ENCODE results near the gene SYS1. TPM values are rescaled to one million over a fixed set of nuclear protein-coding genes. Genes with fewer than 3 reads are reported as not detected.

SYS1 gene
- total RNA-seq, 1 donor from 2014 or later, result 27.4 TPM

DNA sequence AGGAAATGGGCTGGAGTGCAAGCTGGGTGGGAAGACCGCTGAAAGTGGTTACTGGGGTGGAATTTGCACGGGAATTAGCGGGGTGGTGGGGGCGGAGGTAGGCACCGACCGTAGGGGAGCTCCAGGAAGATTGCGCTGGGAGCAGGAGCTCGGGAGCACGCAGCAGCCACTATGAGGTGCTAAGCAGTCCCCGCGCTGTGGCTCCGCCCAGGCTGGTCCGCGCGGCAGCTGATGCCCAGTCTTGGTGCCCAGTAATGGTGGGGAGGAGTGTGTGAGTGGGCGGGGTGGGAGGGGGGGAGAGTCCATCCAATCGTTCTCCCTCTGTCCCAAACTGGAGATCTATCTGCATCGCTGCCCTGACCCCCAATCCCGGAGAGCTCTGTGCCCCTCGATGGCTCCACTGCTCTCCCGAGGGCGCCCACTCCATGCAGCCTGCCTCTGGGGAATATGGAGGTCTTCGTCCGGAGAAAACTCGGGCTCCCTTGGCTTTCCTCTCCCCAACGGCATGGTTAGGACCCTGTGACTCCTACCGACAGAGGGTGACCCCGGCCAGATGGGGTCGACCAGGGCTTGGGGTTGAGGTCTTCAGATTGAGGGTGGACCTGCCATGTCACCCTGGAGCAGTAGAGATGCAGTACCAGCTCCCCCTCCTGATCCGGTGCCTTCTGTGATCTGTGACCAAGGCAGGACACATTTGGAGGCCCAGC lies 9.8 kb downstream of the SYS1 start:
- Histone ChIP-seq H3K36me3 (peaks cover 10 to 12% of the 10 kb centered on the region in 2 donors), H3K27me3 (no peaks in the 10 kb centered on the region), H3K9me3 (no peaks in the 10 kb centered on the region), H3K27ac (peak overlapping the region; percentile 84 to 92), H3K4me3 (peak overlapping the region; percentile 60 to 65), H3K4me1 (peaks cover 0 to 11% of the 10 kb centered on the region in 2 donors)
- peak in 1 of 2 donors; percentile 83 for DNase-seq (ENCODE audit: low spot score in 2 of 2)
- TF ChIP-seq, protein P1, sequence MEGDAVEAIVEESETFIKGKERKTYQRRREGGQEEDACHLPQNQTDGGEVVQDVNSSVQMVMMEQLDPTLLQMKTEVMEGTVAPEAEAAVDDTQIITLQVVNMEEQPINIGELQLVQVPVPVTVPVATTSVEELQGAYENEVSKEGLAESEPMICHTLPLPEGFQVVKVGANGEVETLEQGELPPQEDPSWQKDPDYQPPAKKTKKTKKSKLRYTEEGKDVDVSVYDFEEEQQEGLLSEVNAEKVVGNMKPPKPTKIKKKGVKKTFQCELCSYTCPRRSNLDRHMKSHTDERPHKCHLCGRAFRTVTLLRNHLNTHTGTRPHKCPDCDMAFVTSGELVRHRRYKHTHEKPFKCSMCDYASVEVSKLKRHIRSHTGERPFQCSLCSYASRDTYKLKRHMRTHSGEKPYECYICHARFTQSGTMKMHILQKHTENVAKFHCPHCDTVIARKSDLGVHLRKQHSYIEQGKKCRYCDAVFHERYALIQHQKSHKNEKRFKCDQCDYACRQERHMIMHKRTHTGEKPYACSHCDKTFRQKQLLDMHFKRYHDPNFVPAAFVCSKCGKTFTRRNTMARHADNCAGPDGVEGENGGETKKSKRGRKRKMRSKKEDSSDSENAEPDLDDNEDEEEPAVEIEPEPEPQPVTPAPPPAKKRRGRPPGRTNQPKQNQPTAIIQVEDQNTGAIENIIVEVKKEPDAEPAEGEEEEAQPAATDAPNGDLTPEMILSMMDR (IDR thresholded peaks at IDR 0.05), result peak in 1 of 3 experiments; percentile 14
- intact Hi-C loops (cut with DNase I), result loop anchor here (1.0 to 5.0 kb wide), 2 partner anchors 9 to 405 kb away; partner anchors contain the start of gene SYS1

DNA sequence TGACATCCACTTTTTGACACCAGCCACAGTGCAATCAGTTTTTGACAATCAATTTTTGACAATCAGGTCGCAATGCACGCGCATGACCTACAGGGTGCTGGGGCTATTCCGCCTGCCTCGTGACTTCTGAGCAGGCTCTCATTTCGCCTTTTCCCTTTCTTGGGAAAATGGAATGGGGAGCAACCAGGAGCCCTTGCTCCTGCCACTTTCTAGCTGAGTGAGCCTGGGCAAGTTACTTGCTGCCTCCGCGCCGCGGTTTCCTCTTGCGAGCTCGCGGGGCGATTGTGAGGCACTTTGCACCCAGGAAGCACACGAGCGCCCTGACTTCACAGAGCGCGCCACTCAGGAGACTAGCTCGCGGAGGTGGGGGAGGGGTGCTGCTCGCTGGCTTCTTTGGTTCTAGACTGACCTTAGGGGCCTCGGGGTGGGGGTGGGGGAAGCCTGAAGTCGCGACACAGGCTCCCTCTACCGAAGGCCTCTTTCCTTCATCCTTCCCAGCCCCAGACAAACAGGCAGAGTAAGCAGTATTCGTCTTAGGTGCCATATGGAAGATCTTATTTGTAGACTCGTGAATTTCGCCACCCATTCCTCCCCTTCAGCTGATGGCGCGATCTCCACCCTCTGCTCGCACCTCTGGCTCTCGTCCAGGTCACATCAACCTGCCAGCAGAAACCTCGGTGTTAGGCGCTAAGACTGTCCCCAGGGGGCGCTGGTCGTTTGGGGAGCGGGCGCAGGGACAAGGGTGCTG lies 10.6 kb downstream of the SYS1 start:
- Histone ChIP-seq H3K4me1 (peaks cover 0 to 11% of the 10 kb centered on the region in 2 donors), H3K9me3 (no peaks in the 10 kb centered on the region), H3K27ac (peak overlapping the region; percentile 84 to 92), H3K36me3 (peaks cover 3 to 5% of the 10 kb centered on the region in 2 donors), H3K4me3 (peak overlapping the region; percentile 60 to 65), H3K27me3 (no peaks in the 10 kb centered on the region)
- TF ChIP-seq, protein P1 (IDR thresholded peaks at IDR 0.05), result peak; percentile 84 to 90 (median 86)
- DNase-seq (ENCODE audit: low spot score in 2 of 2), result peak in 1 of 2 donors; percentile 93
- intact Hi-C loops (cut with DNase I), result loop anchor here (1.0 to 5.0 kb wide), 4 partner anchors 33 to 404 kb away; no protein-coding TSS in a partner anchor

DNA sequence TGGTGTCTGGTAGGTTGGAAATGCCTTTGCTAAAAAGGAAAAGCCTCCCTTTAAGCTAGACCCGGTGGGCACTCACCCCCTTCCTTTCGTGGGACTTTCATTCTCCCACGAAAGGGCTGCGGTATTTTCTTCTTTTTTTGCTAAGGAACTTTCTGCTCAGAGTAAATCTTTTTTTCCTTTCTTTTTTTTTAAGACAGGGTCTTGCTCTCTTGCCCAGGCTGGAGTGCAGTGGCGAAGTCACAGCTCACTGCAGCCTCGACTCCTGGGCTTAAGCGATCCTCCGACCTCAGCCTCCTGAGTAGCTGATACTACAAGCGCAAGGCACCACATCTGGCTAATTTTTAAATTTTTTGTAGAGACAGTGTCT lies 11.1 kb downstream of the SYS1 start:
- peak overlapping the region; percentile 60 to 65 for H3K4me3 ChIP-seq
- intact Hi-C loops (cut with DNase I), result loop anchor here (1.0 to 5.0 kb wide), 4 partner anchors 32 to 403 kb away; no protein-coding TSS in a partner anchor
- peak overlapping the region; percentile 84 to 92 for H3K27ac ChIP-seq
- H3K9me3 ChIP-seq, result no peaks in the 10 kb centered on the region
- peaks cover 0 to 11% of the 10 kb centered on the region in 2 donors for H3K4me1 ChIP-seq
- no peak for DNase-seq (ENCODE audit: low spot score in 2 of 2)
- TF ChIP-seq, protein P1 (IDR thresholded peaks at IDR 0.05), result no peak
- no peaks in the 10 kb centered on the region for H3K27me3 ChIP-seq
- H3K36me3 ChIP-seq, result no peaks in the 10 kb centered on the region

DNA sequence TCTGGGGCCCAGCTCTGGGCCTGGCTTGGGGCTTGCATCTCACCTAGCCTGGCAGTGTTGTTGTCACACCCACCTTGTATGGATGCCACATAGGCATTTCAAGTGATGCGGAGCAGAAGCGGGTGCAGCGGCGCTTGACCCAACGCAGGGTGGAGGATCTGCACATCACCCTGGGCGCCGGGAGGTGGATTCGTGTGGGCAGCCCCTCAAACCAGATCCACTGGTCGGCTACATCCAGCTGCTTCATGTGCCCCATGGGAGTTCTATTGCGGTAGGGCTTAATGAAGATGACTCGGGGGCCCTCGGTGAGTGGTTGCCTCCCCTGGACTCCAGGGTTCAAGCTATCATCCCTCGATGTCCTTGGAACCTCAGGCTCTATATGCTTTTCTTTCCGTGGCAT lies 12.0 kb downstream of the SYS1 start:
- Histone ChIP-seq H3K9me3 (no peaks in the 10 kb centered on the region), H3K27me3 (no peaks in the 10 kb centered on the region), H3K4me1 (peaks cover 0 to 11% of the 10 kb centered on the region in 2 donors), H3K36me3 (no peaks in the 10 kb centered on the region), H3K4me3 (no peak overlapping the region), H3K27ac (peak overlapping the region; percentile 84 to 92)
- TF ChIP-seq, protein P1 (IDR thresholded peaks at IDR 0.05), result no peak
- intact Hi-C loops (cut with DNase I), result loop anchor here (1.0 to 5.0 kb wide), 4 partner anchors 31 to 402 kb away; no protein-coding TSS in a partner anchor
- no peak for DNase-seq (ENCODE audit: low spot score in 2 of 2)

DNA sequence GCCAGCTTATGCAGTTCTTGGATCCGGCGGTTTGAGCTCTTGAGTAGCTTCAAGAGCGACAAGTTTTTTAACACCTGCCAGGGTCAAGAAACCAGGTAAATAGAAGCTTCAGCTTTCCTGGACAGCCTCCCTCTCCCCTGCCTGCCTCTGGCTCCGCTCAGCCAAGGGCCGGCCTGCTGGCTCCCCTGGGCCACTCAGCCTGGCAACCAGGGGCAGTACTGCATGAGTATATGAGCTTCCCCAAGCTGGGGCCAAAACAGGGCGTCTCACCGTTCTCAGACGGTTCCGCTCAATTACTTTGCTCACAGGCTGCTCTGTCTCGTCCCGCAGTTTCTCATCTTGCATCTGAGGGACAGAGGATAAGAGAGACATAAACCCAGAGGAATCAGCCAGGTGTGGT lies 14.3 kb downstream of the SYS1 start:
- no peak overlapping the region for H3K27ac ChIP-seq
- H3K4me1 ChIP-seq, result peaks cover 0 to 11% of the 10 kb centered on the region in 2 donors
- H3K9me3 ChIP-seq, result no peaks in the 10 kb centered on the region
- no peak for DNase-seq (ENCODE audit: low spot score in 2 of 2)
- TF ChIP-seq, protein P1 (IDR thresholded peaks at IDR 0.05), result no peak
- no peaks in the 10 kb centered on the region for H3K27me3 ChIP-seq
- no peak overlapping the region for H3K4me3 ChIP-seq
- intact Hi-C loops (cut with DNase I), result no loop called here
- H3K36me3 ChIP-seq, result no peaks in the 10 kb centered on the region
